GM18907 (cell line): Measurements from ENCODE around the gene HOXA2.

Source experiments
- ATAC-seq: cut with Tn5 transposase; IDR thresholded peaks from one replicate; pipeline ENCODE4 v1.9.1; 2021; ENCODE audit warnings: mild to moderate bottlenecking, moderate library complexity; ENCODE audit not compliant: unreplicated experiment

HOXA2 gene

DNA sequence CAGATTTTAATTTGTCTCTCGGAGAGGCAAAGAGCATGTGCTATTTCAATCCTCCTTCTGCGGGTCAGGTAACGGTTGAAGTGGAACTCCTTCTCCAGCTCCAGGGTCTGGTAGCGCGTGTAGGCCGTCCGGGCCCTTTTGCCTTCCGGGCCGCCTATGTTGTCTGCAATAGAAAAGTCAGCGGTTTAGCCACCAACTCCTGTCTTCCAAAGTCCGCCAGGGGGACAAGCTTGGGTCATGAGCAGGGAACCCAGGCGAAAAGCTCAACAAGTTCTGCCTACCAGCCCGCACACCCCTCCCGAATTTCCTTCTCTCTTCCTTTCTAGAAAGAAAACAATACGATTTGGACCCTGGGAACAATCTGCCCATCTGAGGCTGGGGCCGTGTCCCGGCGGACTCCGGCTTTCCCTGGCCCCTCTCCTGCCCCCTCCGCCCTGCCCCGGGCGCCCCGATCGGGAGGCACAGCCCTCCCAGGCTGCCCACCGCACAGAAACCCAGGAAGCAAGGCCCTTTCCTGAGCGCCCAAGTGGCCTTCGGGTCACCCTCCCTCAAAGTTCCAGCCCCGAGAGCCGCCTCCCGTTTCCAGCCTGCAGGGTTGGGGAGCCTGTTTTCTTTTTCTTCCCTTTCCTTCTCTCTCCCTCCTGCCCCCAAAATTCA lies 39.6 kb upstream of the HOXA2 start:
- no peak for ATAC-seq

DNA sequence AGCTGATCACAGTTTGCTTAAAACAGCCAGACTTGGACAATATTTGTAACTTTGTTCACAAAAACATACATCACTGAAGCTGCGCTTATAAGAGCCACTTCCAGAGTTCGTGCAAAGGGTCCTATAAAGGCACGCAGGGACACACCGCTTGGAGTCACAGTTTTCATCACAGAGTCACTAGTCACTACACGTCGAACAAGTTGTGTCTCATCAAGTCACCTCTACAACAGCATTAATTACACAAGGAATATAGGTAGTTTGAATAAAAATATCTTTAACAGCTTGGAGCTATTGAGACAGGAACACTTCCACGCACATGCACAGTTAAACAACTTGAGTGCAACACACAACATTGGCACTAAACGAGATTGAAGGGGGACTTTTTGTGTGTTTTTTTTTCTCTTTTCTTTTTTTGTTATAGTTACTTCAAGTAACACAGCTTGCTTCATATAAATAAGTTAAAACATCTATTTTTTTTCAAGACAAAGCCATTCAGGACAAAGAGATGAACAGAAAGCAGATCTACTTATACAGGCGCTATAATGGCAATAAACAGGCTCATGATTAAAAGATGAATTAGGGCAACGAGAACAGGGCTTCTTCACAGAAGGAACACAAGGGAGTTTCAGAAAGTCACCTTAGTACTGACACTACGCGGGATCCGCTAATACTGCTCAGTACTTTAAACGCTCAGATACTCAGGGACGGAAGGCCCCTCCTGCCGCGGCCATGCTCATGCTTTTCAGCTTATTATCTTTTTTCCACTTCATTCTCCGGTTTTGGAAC lies 38.8 kb upstream of the HOXA2 start:
- no peak for ATAC-seq

GRCh38 chr7:27140126-27140857 lies 37.8 kb upstream of the HOXA2 start:
- ATAC-seq: no peak

GRCh38 chr7:27139334-27140125 lies 37.0 kb upstream of the HOXA2 start:
- ATAC-seq: no peak

GRCh38 chr7:27138985-27139333 lies 36.5 kb upstream of the HOXA2 start:
- ATAC-seq: no peak

- no peak for ATAC-seq
These were observed 36.0 kb upstream of the HOXA2 start for GRCh38 chr7:27138472-27138871.

DNA sequence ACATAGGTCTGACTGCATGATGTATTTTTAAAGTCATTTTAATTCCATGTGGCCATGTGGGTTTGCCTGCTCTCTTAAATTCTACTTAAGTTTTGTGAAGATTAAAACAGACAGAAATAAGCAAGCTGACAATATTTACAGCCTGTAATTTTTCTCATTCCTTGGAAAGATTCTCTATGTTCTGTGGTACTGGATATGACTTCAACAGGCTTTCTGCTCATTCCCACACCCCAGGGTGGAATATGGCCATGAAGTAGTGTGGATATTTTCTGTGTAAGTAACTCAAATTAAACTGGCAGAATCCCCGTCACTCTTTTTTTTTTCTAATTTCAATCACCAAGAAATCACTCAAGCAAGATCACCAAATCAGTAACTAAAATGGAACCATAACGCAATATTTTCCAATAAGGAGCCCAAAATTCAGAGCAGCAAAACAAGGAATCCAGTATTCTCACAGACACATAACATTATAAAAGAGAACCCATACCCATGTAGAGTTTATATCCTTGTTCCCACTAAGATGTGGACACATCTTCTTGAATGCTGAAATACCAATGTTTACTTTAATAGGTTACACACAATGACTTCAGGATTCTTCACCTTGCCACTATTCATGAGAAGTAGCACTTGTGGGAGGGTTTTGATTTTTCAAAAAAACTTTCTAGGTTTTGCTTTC lies 35.3 kb upstream of the HOXA2 start:
- ATAC-seq: no peak

- ATAC-seq: no peak
These were observed 31.9 kb upstream of the HOXA2 start for GRCh38 chr7:27134392-27134791.

DNA sequence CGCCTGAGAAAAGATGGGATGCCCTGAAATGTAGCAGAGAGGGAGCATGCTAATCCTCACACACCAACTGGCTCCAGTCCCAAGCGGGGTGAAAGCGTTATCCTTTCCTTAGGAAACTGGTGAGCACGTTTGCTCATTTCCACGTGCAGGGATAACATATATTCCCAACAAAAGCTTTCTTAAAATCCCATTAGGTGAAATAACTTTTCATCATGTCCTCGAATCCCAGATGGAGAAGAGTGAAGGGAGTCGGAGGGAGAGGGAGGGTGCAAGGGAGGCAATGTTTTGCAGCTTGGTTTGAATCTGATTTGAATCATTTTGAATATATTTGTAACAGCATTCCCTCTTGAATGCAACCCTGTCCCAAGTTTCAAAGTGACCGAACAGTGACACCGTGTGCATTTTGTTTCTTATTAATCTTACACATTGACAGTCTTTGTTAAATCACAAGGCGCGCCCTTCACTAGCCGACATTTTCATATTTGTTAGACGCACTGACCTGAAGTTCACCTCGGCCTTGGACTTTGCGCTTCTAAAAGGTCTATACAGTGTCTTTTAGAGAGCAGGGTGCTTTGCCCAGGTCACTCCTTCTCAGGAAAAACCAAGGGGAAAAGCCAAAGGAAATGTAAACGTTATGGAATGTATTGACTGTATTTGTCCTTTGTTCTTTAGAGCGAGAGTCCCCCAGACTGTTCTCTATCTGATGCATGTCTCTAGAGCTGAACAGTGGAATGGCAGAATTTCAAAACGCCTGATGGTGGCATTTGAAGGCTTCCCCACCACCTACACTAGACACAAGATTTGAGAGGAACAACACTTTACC lies 31.1 kb upstream of the HOXA2 start:
- ATAC-seq: no peak

DNA sequence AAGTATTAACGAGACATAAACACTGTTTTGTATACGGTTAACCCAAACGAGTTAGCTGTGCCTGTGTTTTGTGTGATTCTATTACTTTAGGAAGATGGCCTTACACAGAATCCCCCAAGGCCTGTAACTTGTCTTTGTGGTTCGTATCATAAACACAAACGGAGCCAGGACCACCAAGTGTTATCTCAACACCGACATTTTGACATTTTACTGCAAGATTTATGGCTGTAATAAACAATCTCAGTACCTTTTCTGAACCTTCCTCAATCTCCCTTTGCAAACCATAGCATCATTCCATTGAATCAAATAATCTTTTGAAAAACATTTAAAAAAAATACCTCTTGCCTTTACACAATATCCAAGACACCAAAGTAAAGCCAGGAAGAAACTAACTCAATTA lies 30.5 kb upstream of the HOXA2 start:
- no peak for ATAC-seq

DNA sequence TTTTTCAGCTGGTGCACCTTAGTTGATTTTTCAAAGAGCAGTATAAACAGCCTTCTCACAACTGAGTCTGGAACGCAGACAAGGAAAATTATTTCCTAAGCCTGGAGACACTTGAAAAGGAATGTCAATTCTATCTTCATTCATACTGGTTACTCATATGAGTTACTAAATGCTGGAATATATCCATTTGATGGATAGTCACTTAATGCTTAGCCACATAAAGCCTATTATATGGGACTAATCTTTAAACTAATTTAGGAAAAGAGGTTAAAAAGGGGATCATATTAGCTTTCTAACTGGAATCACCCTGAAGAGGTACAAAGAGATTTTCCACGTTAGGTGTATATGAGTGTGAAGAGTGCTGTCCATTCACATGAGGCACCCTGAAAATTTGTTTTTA lies 29.7 kb upstream of the HOXA2 start:
- no peak for ATAC-seq

DNA sequence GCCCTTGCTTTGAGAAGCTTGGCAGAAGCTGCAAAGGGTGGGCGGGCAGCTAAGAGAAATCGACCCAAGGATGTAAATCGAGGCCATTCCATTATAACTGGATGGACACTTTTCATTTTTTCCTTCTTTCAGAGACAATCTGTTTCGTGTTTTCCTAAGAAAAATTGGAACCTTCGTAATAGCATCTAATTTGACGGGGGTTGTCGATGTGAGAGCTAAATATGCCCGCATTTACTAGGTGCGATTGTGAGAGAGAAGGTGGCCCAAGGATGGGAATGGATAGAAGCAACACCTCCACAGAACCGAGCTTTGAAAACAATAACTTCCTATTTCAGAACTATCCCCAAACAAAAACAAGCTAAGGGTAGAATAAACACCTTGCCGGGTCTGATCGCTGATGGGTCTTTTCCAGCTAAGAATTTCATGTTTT lies 28.9 kb upstream of the HOXA2 start:
- no peak for ATAC-seq

DNA sequence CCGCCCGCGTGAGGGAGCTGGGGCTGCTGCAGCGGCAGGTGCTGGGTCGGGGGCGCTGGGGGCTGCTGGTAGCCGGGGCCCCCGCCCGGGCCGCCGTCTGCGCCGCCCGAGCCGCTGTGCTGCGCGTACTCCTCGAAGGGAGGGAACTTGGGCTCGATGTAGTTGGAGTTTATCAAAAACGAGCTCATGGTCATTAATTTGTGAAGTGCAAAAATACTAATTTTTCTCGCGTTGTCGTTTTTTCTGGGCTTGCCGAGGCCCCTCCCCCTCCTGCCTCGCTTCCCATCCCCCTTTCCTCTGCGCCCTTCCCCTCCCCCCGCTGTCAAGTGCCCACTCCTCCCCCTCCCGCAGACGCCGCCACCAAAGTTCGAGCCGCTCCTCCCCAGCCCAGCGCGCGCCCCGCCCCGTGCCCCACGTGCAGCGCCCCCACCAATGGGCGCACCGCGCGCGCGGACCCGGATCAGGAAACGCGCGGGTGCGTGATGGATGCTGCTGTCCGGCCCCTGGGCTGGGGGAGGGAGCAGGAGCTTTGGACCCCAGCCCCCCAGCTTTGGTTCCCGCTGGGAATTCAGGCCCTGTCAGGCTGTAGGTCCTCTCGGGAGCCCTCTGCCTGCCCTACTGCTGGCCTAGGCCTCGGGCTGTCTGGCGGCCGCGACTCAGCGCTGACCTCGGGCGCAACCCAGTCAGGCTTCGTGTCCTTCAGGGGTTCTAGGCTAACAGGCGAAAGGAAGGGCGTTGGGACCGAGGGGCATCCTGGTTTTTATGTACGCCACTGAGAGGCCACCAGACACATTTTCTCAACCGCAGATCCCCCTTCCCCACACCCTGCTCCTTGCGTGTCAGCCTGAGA lies 28.3 kb upstream of the HOXA2 start, which contains the start of gene HOXA4:
TSS of gene HOXA4 (minus strand) at position 218 of the 850 bp plus-strand sequence. CDS start at position 194, 24 bp downstream.
- ATAC-seq: no peak

DNA sequence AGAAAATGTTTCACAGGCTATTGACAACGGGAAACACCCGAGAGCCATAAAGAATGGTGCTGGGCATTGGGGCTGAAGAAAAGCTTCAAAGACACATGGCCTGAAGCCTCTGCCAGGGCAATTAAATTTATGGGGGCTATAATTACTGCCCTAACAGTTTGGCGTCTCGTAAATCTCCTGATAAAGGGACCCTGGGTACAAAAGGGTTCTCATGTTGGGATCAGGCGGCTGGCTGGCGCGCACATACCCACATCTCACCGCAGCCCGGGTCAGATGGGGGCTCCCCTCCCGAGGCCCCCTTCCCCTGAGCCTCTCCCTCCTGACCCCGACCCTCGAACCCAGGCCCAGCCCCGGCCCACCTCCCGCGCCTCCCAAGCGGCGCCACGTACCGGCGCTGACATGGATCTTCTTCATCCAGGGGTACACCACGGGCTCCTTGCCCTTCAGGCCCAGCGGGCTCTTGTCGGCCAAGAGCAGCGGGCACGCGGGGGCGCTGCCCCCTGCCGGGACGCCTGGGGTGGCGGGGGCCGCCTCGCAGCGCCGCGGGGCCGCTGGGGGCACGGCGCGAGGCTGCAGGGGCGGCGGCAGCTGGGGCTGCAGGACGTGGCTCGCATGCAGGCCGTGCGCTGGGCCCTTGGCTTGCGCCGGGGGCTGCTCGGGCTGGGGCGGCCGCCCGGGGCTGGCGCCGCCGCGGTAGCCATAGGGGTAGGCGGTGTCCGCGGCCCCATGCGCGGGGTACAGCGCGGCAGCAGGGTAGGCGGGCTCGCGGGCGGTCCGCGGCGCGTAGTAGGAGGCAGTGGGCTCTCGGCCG lies 27.5 kb upstream of the HOXA2 start:
- no peak for ATAC-seq

DNA sequence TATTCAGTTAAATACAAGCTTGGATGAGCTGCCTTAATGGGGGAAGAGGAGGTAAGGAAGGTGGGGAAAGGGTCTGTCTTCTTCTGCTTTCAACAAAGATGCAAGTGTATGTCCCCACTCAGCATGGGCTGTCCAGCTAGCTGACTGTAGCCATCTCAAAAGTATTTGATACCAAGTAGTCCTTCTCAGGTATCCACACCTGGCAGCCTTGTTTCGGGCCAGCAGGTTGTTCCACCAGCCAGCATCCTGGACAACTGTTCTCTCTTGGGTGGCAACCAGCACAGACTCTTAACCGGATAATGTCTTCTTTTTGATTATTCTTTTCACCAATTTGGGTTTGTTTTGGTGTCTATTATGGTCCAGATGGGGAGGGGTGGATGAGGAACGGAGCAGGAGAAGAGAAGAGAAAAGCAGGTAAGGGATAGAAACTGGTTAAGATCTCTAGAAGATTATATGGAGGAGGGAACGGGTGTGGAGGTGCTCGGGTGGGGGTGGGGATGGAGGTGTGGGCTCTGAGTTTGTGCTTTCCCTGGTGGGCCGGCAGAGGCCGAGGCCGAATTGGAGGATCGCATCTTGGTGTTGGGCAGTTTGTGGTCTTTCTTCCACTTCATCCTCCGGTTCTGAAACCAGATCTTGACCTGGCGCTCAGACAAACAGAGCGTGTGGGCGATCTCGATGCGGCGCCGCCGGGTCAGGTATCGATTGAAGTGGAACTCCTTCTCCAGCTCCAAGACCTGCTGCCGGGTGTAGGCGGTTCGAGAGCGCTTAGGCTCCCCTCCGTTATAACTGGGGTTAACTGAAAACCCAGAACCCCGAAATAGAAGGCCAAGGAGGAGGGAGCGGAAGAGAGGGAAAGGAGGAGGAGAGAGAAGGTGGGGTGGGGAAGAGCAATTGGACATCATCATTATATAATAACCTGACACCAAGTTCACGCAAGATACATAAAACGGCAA lies 26.6 kb upstream of the HOXA2 start:
- no peak for ATAC-seq

- ATAC-seq: no peak
These were observed 25.6 kb upstream of the HOXA2 start for GRCh38 chr7:27128034-27128433.
